ENCODE measurements around the gene RXRA.

Gene RXRA

DNA sequence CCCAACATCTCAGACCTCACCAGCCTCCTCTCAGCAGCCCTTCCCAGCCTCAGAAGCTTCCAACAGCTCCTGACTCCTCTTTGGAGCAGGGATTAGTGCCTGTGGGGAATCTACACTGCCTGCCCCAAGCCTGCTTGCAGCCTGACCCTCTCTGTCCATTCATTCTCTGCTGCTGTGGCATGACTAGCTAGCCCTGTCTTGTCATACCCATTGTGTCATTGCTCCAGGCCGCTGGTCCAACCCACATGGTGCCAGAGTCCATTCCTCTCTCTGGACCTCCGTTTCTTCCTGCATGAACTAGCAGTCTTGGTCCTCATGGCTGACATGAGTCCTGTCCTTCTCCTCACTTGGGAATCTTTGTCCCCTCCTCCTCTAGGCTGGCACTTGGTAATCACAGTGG lies 12.8 kb upstream of the RXRA start:
- no peak for DNase-seq

DNA sequence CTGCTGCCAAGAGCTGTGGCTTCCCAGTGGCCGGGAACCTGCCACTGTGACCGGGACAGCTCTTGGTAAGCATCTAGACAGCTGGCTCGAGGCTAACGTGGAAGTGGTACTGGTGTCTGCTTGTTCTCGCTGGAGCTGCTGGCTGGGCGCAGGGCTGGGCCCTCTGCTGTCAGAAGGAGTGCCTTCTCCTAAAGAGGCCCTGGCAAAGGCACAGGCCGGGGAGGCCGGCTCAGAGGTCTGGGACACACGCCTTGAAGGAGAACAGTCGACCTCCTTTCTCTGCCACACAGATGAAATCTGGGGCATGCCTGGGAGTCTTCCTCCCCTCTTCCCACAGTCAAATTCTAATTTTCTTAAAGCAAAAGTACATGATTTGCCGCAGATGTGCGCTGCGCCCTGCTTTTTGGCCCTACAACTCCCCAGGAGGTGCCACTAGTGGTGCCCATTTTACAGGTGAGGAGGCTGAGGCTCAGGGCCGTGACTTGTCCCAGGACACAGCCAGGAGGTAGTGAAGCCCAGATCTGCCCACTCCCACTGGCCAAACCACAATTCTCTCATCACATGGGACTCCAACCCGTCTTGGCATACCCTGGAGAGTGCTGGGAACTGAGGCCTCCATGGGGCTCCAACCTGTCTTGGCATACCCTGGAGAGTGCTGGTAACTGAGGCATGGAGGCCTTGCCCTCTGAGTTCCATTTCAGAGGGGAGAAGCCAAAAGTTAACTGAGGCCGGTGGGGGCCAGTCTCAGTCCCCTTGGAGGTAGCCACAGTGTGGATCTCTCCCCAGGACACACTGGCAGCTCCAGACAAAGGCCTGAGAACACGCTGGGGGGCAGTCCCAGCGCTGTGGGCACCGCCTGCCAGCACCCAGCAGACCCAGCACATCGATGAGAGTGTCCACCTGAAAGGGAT lies 12.0 kb upstream of the RXRA start:
- no peak for DNase-seq

DNA sequence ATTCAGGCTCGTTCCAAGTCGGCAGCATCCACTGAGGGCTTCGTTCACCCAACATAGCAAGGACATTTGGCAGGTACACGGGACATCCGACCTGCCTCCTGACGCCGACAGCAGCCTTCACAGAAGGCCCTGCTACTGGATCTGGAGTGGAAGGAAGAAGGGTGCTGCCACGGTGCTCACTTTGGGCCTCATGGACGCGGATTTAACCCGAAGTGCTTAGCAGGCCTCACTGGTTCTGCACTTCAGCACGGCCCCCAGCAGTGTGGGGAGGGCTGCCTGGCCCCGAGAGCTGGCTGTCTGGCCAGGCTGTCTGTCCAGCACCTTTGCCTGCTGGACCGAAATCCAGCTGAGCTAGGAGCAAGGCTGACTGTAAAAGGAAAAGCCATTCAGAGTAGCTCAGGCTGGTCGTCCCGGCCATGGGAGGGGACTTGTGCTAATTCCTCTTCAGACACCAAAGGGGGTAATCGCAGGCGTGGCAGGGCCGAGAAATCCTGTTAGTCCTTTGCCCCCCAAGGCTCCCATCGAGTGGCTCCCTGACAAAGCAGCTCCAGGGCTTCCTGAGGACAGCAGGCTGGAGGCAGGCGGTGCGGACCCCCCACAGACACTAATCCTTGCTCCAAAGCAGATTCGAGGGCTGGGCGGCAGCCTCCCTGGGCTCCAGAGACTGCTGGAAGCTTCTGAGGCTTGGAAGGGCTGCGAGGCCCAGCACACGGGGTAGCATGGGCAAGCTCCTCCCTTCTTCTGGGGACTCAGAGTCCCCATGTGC lies 11.1 kb upstream of the RXRA start:
- peak; percentile 20 for DNase-seq

DNA sequence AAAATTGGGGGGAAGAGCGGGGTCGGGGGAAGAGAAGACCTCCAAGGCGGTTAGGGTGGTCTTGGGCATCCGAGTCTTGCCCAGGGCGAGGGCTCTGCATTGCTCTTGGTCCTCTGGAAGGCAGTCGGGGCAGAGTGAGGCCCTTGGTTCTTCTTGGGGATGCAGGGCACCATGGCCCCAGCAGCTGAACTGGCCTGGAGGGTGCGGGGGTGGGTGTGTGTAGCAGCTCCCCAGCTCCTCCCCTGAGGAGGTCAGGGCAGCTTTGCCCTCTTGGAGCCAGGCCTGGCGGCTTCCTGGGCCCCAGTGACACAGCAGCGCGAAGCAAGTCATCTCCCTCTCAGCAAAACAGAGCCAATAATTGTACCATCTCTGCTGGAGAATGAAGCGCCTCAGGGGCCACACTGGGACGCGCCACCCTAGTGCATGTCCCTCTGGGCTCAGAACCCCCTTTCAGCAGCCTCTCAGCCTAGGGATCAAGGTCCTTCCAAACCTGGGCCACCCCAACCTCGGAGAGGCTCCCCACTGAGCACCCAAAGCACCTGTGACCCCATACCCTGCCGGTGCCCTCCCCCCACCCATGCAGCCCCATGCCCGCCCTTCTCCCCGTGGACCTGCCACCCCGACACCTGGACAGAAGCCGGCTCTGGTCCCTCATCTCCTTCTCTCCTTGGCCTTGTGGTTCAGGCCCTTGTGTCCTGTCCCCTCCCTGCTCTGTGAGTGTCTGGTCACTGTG lies 10.4 kb upstream of the RXRA start:
- DNase-seq: no peak

DNA sequence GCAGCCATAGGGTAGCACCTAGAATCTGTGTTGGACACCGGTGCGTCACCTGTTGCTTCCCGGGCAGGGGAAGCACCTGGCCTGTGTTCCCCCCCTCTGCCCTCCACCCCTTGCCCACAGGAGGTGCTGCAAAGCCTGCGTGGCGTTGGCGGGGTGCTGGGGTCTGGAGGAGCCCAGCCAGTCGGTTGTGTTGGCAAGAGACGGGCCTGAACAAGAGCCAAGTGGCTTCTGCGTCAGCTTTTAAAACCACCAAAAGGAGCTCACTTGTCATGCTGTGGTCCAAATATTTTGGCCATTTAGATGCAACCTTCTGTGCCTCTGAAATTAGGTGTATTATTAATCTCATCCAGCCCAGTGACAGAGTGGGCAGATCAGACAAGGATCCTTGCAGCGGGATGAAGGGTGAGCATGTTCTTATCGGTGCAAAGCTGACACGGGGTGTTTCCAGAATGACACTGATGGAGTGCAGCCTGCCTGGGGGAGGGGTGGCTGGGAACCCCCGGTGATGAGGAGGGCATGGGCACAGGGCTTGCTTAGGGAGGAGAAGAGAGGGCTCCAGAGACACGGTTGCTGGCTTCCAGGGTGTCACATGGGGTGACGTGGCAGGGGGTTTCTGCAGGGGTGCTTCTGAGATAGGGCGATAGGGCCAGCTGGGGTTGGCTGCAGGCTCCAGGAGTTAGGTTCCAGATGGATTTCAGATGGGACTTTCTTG lies 9.7 kb upstream of the RXRA start:
- peak; percentile 76 for DNase-seq

DNA sequence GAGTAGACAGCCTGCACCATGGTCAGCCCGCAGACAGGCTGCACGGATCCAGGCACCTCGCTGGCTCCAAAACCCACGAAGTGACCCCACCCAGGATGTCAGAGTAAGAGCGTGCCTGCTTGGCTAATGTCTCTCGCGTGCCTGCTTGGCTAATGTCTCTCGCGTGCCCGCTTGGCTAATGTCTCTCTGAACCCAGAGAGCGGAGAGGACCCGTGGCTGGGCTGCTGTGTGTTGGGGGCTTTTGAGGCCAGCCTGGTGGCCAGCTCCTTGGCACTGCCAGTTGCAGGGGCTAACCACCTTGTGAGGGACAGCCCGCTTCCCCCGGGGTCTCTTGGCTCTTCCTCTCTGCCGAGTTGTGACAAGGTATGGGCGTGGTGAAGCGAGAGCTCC lies 8.9 kb upstream of the RXRA start:
- peak; percentile 14 for DNase-seq

DNA sequence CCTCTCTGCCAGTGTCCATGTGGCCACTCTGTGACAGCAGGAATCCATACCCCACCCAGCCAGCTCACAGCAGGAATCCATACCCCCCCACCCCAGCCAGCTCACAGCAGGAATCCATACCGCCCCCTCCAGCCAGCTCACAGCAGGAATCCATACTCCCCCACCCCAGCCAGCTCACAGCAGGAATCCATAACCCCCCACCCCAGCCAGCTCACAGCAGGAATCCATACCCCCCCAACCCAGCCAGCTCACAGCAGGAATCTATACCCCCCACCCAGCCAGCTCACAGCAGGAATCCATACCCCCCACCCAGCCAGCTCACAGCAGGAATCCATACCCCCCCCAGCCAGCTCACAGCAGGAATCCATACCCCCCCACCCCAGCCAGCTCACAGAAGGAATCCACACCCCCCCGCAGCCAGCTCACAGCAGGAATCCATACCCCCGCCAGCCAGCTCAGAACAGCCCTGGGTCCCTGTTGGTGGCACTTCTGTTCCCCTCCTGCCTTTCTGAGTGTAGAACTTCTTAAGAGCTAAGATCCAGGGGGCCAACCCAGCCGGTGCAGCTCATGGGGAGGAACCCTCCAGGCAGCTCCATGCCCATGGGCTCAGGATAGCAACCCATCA lies 8.4 kb upstream of the RXRA start:
- peak; percentile 98 for DNase-seq

DNA sequence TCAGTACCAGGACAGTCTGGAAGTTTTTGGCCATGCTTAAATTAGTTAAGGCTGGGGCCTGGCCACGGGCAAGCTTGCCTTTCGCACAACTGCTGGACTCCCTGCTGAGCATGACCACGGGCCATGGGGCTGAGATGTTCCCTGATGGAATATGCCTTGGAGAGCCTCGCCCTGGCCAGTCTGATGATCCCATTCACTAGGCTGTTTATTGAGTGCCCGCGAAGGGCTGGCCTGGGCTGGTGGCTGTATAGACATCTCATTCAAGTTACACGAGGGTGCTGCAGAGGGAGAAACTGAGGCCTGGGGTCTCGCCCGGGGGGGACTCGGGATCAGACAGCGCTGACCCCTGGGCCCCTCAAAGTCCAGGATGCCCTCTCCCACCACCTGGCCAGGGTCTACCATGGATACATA lies 7.8 kb upstream of the RXRA start:
- DNase-seq: no peak

DNA sequence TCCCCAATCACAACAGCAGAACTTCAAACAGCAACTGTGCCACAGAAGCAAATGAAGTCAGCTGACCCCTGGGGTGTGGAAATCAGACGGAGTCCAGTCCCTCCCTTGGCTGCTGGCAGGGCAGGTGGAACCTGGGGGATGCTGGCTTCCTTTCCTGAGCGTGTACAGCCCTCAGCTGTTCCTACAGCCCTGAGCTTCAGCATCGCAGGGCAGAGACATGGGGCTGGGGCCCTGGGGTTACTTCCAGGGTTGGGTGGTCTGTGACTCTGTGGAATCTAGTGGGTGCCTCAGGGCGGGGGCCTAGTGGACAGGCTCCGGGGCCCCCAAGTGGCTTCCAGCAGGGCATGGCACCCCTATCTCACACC lies 7.3 kb upstream of the RXRA start:
- DNase-seq: no peak

DNA sequence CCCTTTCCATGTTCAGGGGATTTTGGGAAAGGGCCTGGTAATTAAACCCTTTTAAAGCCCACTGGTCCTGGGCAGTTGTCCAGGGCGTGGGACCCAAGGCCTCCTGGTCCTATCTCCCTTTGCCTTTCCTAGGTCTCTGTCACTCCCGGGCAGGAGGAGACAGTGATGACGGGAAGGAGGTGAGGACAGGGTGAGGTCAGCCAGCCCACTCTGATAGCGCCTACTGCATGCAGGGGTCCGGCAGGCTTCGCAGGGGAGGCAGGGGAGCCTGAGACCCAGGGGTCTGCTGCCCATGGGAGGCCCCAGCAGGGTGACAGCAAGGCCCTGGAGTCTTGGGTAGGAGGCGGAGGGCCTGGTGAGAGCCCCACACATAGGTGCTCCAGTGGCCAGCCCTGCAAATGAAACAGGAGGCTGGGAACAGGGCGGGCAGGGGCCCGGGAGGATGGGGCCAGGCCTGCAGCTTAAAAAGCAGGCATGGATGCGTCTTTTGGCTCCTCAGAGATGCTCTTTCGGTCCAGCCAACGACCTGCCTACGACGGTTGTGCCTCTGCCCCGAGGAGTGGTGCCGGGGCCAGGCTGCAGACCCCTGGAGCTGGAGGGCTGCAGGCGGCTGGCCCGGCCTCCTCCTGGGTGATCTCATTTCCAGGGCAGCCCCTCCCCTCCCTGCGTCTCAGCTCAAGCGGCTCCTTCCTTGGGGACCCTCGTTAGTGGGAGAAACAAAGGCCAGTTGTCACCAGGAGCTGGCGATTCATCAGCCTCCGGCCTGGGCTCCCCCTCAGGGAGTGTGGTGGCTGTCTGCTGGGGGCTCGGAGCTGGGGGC lies 6.7 kb upstream of the RXRA start:
- DNase-seq: no peak

DNA sequence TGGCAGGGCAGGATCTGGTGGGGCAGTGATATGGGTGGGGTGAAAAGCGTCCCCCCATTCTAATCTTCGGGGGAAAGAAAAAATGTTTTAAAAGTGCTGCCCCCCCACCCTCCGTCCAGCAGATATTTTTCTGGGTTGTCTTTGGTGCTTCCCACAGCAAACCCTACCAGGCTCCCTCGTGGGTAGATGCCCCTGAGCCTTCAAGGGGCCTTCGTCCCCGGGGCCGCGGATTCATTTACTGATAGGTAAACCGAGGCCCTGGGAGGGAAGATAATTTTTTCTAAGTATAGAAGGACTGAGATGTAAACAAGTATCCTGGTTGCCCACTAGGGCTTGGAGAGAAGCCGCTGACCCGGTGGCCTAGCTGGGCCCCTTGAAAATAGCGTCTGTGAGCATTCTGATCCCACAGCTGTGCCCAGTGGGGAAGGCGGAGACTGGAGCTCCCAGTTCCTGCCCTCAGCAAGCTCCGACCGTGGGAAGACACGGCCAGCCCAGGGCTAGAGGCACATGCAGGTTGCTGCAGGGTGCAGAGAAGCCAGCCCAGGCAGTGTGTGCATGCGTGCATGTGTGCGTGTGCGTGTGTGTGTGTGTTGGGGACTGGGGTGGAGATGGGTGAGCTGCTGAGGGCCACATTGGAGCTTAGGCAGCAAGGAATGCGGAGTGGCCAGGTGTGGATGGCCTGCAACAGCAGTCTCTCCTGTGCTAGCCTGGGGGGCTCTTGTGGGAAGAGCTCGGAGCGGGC lies 6.0 kb upstream of the RXRA start:
- DNase-seq: peak; percentile 43

DNA sequence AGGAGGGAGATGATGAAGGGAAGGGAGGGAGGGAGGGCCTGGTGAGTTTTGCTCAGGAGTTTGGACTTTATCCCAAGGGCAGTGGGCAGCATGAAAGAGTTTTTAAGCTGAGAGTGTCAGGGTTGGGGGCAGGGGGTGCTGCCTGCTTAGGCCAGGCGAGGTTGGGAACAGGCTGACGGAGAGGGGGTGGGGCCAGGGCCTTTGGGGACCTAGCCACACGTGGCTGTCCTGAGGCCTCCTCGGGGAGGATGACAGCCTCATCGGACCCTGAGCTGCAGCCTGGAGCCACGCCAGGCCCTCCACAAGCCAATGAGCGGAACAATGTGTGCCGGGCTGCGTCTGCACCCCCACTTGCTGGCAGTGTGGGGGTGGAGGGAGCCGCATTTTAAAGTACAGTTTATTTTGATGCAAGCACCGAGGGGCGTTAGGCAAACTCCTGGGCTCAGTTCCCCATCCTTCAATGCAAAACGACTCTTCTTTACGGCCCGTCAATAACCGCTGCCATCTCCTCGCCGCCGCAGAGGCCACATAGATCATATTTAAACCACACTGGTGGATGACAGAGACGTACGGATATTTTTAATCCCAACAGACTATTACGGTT lies 5.3 kb upstream of the RXRA start:
- peak; percentile 81 for DNase-seq

DNA sequence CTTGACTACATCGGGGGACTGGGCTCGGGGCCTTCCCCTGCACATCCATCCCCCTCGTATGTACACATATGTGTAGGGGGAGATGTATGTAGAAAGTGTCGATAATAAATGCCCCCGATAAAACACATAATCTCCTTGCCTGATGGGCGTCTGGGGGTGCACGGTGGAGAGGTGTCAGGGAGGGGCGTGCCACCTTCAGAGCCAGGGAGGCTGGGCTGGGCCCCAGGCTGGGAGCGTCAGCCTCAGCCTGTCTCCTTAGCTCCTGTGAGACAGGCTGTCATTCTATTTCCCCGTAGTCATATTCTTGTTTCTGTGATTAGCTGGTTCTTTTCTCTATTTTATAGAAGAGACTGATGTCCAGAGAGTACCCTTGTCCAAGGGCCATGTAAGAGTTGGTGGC lies 4.7 kb upstream of the RXRA start:
- peak; percentile 35 for DNase-seq

DNA sequence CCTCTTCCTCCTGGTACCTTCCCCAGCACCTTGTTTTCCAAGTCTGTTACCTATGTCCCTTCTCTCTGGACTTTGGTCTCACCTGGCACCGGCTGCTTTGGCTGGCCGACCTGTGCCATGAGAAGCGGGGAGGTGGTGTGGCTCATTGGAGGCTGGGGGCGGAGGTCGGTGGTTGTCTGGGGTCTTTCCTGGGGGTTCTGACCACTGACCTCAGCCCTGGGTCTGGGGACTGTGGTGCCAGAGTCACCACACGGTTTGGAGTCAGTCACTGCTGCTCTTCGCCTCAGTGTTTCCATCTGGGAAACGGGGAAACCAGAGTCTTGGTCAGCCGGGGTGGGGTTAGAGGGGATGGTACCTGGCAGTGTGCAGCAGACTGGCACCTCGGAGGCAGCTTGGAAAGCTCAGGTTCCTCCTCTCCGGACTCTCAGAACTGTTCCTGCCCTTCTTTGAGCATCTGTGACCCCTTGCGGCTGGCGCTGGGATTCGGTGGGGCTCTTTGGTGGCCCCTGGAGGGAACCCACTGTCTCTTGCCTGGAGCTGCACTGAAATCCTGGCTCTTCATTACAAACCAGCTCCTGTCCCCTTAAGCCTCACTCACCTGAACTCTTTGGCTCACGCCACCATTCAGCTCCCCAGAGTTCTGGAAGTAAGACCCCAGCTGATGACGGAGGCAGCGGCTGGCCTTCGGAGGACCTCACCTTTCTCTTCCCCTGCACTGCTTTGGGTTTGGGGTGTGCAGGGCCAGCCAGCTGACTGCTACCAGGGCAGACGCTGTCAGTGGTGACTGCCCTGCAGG lies 4.1 kb upstream of the RXRA start:
- no peak for DNase-seq

DNA sequence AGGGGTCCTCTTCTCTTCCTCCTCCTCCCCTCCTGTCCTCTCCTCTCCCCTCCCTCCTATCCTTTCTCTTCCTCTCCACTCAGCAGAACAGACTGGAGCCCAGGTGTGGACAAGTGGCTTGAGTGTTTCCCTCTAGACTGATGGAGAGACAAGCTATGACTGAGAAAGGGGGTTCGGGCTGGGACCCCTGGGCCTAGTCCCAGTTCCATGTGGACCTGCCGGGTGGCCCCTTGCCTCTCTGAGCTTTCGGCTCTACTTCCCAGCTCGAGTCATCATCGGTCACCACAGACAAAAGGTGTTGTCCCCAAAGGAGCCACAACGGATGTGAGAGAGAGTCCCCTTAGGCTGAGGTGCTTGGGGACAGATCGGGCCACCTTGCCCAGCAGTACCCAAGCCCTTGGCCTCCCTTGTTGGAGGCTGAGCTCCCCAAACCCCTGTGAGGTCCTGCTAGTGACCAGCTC lies 3.4 kb upstream of the RXRA start:
- no peak for DNase-seq

DNA sequence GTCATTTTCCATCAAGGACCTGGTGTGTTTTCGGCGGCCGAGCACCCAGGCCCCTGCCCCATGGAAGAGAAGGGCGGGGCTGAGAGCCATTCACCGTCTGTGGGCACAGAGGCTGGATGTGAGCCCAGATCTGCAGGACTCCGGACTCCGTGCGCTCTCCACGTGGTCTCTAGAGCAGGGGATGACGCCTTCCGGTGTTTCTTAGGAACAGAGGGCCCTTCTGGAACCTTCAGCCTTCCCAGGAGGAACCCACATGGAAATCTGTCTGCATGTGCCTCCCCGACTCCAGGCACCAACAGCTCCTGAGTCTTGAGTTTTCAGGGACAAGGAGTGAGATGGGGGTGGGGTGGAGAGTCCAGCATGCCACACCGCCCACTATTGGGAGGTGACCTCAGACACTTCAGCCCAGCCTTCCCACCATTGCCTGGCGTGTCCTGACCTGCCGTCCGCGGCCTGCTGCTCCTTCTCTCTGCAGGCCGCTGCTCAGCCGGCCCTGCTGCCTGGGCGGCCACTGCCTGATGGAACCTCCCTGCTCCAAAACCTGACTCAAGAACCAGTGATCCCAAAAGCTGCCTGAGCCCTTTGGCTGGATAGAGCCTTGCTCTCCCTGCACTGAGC lies 2.4 kb upstream of the RXRA start:
- peak; percentile 34 for DNase-seq

DNA sequence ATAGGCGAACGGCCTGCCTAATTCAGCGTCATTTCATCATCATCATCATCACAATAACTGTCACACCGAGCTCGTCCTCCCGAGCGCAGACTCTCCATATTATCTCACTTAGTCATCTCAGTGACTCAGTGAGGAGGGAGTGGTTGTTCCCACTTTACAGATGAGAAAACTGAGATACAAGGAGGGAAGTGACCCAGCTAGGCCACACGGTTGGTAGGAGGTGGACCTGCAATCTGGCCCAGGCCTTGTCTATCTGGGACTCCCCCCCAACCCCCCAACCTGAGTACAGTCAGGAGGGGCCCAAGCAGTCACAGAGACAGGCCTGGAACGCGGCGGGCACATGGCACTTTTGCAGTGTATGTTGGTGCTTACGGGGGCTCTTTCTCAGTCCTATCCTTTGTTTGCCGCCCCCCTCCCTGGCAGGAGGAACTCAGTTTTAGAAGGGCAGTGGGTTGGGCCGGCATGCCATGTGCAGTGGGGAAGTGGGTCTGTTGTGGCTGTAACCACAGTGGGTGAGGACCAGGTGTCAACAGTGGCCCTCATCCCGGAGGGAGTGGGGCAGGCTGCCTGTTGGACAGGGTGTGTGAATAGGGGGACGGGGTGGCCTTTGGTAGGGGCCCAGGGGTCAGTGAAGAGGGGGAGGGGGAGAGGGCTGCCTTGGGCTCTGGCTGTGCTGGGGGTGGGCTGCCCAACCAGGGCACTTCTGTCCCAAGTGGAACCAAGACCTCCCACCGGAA lies 1.7 kb upstream of the RXRA start:
- peak; percentile 65 for DNase-seq
